ENCODE measurements around the gene SOS2.
"Not testable (repeated sequence)": the region's sequence is repeated elsewhere in the genome, so short reads cannot be mapped to it uniquely, and the experiment has no call there.

The SOS2 gene

DNA sequence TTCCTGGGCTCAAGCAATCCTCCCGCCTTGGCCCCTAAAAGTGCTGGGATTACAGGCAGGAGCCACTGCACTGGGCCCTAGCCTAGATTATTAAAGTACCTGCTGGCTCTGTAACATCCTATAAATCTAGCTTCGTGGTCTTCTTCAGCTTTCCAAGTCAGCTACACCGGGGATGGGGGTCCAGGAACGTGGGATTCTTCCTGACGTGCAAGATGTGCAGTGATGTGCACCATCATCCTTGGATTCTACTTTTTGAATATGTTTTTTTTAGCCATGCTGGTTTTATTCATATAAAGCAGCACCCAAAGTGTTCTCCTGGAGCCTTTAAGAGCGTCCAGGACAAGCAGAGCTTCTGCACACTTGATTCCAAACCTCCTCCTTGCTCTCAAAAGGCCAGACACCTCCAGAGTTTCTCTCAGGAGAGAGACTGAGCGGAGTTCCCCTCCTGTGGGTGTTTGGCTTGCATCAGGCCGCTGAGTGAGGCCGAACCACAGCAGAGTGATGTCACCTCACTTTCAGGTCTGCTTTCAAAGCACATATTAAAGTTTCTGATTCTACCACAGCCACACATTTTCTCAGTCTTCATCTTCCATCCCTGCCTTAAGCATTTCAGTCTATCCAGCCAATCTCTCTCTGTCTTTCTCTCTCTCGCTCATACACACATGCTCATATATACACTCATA lies 148.5 kb downstream of the SOS2 start:
- TF ChIP-seq ZNF70 (CRISPR knock-in tag; IDR thresholded peaks at IDR 0.05) (no peak), SNAI2 (CRISPR knock-in tag; IDR thresholded peaks at IDR 0.05) (no peak), TOX (CRISPR knock-in tag; IDR thresholded peaks at IDR 0.05; ENCODE audit: borderline replicate concordance) (no peak), ZFP30 (CRISPR knock-in tag; IDR thresholded peaks at IDR 0.05) (no peak), BACH2 (CRISPR knock-in tag; IDR thresholded peaks at IDR 0.05; ENCODE audit: borderline replicate concordance) (no peak)
- TF ChIP-seq, protein P1, sequence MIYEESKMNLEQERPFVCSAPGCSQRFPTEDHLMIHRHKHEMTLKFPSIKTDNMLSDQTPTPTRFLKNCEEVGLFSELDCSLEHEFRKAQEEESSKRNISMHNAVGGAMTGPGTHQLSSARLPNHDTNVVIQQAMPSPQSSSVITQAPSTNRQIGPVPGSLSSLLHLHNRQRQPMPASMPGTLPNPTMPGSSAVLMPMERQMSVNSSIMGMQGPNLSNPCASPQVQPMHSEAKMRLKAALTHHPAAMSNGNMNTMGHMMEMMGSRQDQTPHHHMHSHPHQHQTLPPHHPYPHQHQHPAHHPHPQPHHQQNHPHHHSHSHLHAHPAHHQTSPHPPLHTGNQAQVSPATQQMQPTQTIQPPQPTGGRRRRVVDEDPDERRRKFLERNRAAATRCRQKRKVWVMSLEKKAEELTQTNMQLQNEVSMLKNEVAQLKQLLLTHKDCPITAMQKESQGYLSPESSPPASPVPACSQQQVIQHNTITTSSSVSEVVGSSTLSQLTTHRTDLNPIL (CRISPR knock-in tag; IDR thresholded peaks at IDR 0.05; ENCODE audit: low read depth) = no peak
- ATAC-seq = no peak

DNA sequence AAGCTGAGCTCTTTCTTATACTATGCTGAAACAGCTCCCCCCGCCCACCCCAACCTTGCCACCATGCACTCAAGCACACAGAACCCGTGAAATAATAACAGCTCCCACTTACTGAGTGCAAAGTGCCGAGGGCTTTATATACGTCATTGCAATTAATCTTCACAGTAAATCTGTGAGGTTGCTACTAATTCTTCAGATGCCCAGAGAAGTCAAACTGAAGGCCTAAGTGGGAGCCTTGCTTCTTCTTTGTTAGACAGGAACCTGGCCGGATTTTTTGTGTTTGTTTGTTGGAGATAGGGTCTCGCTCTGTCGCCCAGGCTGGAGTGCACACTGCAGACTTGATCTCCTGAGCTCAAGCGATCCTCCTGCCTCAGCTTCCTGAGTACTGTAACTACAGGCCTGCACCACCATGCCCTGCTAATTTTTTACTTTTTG lies 149.1 kb downstream of the SOS2 start:
- TF ChIP-seq, protein P2, sequence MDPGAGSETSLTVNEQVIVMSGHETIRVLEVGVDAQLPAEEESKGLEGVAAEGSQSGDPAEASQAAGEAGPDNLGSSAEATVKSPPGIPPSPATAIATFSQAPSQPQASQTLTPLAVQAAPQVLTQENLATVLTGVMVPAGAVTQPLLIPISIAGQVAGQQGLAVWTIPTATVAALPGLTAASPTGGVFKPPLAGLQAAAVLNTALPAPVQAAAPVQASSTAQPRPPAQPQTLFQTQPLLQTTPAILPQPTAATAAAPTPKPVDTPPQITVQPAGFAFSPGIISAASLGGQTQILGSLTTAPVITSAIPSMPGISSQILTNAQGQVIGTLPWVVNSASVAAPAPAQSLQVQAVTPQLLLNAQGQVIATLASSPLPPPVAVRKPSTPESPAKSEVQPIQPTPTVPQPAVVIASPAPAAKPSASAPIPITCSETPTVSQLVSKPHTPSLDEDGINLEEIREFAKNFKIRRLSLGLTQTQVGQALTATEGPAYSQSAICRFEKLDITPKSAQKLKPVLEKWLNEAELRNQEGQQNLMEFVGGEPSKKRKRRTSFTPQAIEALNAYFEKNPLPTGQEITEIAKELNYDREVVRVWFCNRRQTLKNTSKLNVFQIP (CRISPR knock-in tag; IDR thresholded peaks at IDR 0.05; ENCODE audit: borderline replicate concordance, low read depth) = no peak
- no peak for TF ChIP-seq CSDC2 (CRISPR knock-in tag; IDR thresholded peaks at IDR 0.05)
- TF ChIP-seq, protein P3, sequence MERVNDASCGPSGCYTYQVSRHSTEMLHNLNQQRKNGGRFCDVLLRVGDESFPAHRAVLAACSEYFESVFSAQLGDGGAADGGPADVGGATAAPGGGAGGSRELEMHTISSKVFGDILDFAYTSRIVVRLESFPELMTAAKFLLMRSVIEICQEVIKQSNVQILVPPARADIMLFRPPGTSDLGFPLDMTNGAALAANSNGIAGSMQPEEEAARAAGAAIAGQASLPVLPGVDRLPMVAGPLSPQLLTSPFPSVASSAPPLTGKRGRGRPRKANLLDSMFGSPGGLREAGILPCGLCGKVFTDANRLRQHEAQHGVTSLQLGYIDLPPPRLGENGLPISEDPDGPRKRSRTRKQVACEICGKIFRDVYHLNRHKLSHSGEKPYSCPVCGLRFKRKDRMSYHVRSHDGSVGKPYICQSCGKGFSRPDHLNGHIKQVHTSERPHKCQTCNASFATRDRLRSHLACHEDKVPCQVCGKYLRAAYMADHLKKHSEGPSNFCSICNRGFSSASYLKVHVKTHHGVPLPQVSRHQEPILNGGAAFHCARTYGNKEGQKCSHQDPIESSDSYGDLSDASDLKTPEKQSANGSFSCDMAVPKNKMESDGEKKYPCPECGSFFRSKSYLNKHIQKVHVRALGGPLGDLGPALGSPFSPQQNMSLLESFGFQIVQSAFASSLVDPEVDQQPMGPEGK (CRISPR knock-in tag; IDR thresholded peaks at IDR 0.05; ENCODE audit: borderline replicate concordance) = no peak
- TF ChIP-seq BACH2 (CRISPR knock-in tag; IDR thresholded peaks at IDR 0.05; ENCODE audit: borderline replicate concordance) = no peak
- TF ChIP-seq ZNF565 (CRISPR knock-in tag; conservative IDR thresholded peaks at IDR 0.05; ENCODE audit: low read depth) = no peak
- TF ChIP-seq ISL1 (CRISPR knock-in tag; IDR thresholded peaks at IDR 0.05) = no peak
- TF ChIP-seq, protein P1 (CRISPR knock-in tag; IDR thresholded peaks at IDR 0.05; ENCODE audit: low read depth) = no peak
- TF ChIP-seq, protein P4, sequence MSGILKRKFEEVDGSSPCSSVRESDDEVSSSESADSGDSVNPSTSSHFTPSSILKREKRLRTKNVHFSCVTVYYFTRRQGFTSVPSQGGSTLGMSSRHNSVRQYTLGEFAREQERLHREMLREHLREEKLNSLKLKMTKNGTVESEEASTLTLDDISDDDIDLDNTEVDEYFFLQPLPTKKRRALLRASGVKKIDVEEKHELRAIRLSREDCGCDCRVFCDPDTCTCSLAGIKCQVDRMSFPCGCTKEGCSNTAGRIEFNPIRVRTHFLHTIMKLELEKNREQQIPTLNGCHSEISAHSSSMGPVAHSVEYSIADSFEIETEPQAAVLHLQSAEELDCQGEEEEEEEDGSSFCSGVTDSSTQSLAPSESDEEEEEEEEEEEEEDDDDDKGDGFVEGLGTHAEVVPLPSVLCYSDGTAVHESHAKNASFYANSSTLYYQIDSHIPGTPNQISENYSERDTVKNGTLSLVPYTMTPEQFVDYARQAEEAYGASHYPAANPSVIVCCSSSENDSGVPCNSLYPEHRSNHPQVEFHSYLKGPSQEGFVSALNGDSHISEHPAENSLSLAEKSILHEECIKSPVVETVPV (CRISPR knock-in tag; IDR thresholded peaks at IDR 0.05) = no peak
- no peak for TF ChIP-seq GLIS3 (CRISPR knock-in tag; IDR thresholded peaks at IDR 0.05)
- no peak for TF ChIP-seq SNAI2 (CRISPR knock-in tag; IDR thresholded peaks at IDR 0.05)
- no peak for TF ChIP-seq ARNTL (CRISPR knock-in tag; IDR thresholded peaks at IDR 0.05; ENCODE audit: borderline replicate concordance, low read depth)
- no peak for TF ChIP-seq ZNF8 (CRISPR knock-in tag; IDR thresholded peaks at IDR 0.05)
- TF ChIP-seq TCF4 (CRISPR knock-in tag; IDR thresholded peaks at IDR 0.05; ENCODE audit: borderline replicate concordance) = no peak
- no peak for TF ChIP-seq ZNF70 (CRISPR knock-in tag; IDR thresholded peaks at IDR 0.05)

DNA sequence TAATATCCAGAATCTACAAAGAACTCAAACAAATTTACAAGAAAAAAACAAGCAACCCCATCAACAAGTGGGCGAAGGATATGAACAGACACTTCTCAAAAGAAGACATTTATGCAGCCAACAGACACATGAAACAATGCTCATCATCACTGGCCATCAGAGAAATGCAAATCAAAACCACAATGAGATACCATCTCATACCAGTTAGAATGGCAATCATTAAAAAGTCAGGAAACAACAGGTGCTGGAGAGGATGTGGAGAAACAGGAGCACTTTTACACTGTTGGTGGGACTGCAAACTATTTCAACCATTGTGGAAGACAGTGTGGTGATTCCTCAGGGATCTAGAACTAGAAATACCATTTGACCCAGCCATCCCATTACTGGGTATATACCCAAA lies 152.3 kb downstream of the SOS2 start:
- not testable (repeated sequence) for ATAC-seq

More for the DNA sequence above, 149.1 kb downstream of the SOS2 start:
- ATAC-seq = no peak

DNA sequence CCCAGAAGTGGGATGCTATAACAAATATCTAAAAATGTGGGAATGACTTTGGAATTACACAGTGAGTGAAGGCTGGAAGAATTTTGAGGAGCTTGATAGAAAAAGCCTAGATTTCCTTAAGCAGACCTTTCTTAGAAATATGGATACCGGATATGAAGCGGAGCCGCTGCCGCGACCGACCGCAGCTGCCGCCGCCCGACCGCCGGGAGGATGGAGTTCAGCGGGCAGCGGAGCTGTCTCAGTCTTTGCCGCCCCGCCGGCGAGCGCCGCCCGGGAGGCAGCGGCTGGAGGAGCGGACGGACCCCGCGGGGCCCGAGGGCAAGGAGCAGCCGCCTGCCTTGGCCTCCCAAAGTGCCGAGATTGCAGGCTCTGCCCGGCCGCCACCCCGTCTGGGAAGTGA lies 157.7 kb downstream of the SOS2 start:
- not testable (repeated sequence) for ATAC-seq

DNA sequence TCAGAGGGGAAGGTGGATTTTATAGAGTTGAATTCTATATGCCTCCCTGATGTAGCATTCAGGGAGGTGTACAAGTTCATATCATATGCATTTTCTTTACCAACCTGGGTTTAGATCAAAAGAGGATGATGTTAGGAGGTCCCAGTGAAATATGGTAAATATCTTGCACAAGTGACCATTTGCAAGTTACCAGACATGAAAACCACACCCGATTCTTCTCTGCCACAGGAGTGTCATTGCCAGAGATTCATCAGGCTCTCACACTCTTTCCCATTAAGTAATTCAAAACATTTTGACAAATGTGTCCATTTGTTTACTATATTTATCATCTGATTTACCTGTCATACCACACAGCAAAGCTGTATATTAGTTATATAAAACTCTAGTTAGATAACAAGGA lies 159.0 kb downstream of the SOS2 start:
- no peak for TF ChIP-seq ZC3H10 (CRISPR knock-in tag; IDR thresholded peaks at IDR 0.05)
- no peak for TF ChIP-seq BACH2 (CRISPR knock-in tag; IDR thresholded peaks at IDR 0.05; ENCODE audit: borderline replicate concordance)
- no peak for TF ChIP-seq ZNF565 (CRISPR knock-in tag; conservative IDR thresholded peaks at IDR 0.05; ENCODE audit: low read depth)
- no peak for TF ChIP-seq OSR1 (CRISPR knock-in tag; IDR thresholded peaks at IDR 0.05)
- no peak for TF ChIP-seq TOX (CRISPR knock-in tag; IDR thresholded peaks at IDR 0.05; ENCODE audit: borderline replicate concordance)
- TF ChIP-seq PPARA (CRISPR knock-in tag; IDR thresholded peaks at IDR 0.05; ENCODE audit: borderline replicate concordance) = no peak
- TF ChIP-seq, protein P2 (CRISPR knock-in tag; IDR thresholded peaks at IDR 0.05; ENCODE audit: borderline replicate concordance, low read depth) = no peak
- TF ChIP-seq SNAI2 (CRISPR knock-in tag; IDR thresholded peaks at IDR 0.05) = no peak
- TF ChIP-seq CSDC2 (CRISPR knock-in tag; IDR thresholded peaks at IDR 0.05) = no peak
- no peak for TF ChIP-seq RARB (CRISPR knock-in tag; IDR thresholded peaks at IDR 0.05)
- TF ChIP-seq TCF4 (CRISPR knock-in tag; IDR thresholded peaks at IDR 0.05; ENCODE audit: borderline replicate concordance) = no peak
- no peak for TF ChIP-seq ZFP3 (CRISPR knock-in tag; IDR thresholded peaks at IDR 0.05)
- no peak for TF ChIP-seq GLIS3 (CRISPR knock-in tag; IDR thresholded peaks at IDR 0.05)
- TF ChIP-seq ZNF70 (CRISPR knock-in tag; IDR thresholded peaks at IDR 0.05) = no peak
- TF ChIP-seq, protein P1 (CRISPR knock-in tag; IDR thresholded peaks at IDR 0.05; ENCODE audit: low read depth) = no peak
- no peak for ATAC-seq
